Uterus (tissue), 4 donors: ENCODE results near the gene PIP5KL1. TPM values are rescaled to one million over a fixed set of nuclear protein-coding genes. Genes with fewer than 3 reads are reported as not detected.
A peak's percentile ranks its signal among the peaks of the same experiment; 100 is the strongest.

Source experiments
- DNase-seq, 2 donors: peaks; one replicate each; pipeline ENCODE4 v3.0.0-alpha.2; 2019 to 2020
- H3K27ac ChIP-seq, 2 donors: fragments of 200-600 bp; sonication (generic); 1 replicate in 1 of 2; 2 replicates in 1 of 2; pipeline ENCODE4 v1.5.1; 2016 to 2018
- H3K27me3 ChIP-seq, 2 donors: fragments of 200-600 bp; sonication (generic); one replicate each; pipeline ENCODE4 v1.5.1; 2018 to 2019; ENCODE audit warnings: control low read depth in 1 of 2
- H3K36me3 ChIP-seq, 2 donors: fragments of 200-600 bp; sonication (generic); one replicate each; pipeline ENCODE4 v1.5.1; 2019; ENCODE audit warnings: control low read depth in 1 of 2
- H3K4me1 ChIP-seq, 2 donors: fragments of 200-600 bp; sonication (generic); one replicate each; pipeline ENCODE4 v1.5.1; 2018 to 2019; ENCODE audit warnings: control low read depth in 1 of 2
- H3K4me3 ChIP-seq, 2 donors: fragments of 200-600 bp; sonication (generic); 1 replicate in 1 of 2; 2 replicates in 1 of 2; pipeline ENCODE4 v1.5.1; 2018 to 2019; ENCODE audit warnings: mild to moderate bottlenecking in 1 of 2
- H3K9me3 ChIP-seq, 2 donors: fragments of 200-600 bp; sonication (generic); one replicate each; pipeline ENCODE4 v1.5.1; 2019; ENCODE audit warnings: control low read depth in 1 of 2
- POLR2A ChIP-seq, 2 donors: fragments of 450-650 bp; IDR thresholded peaks; one replicate each; pipeline ENCODE4 v1.6.1; 2016; ENCODE audit warnings: antibody characterized with exemption in 2 of 2, mild to moderate bottlenecking in 1 of 2, moderate library complexity in 1 of 2
- intact Hi-C: fragments of 100-400 bp; cut with DNase I; formaldehyde crosslinking; loops from one replicate; pipeline ENCODE4 v1.15.1; 2023; ENCODE audit warnings: low total_unique reads
- total RNA-seq, 4 donors: library from RNA; depleted of rRNA in 3 of 4; stranded (reverse); fragments of >200 nt in 3 of 4; gene quantifications; one replicate each; pipeline versions ENCODE4 v1.1.0 to v1.2.4, GENCODE V29; 2014 to 2023
- TF ChIP-seq, protein P1 (sequence below), 4 experiments: fragments of 200-600 bp in 2 of 4; fragments of 450-650 bp in 2 of 4; sonication (generic) in 2 of 4; IDR thresholded peaks; one replicate each; pipeline ENCODE4 v1.5.1; 2016 to 2019; ENCODE audit warnings: antibody characterized with exemption in 4 of 4, mild to moderate bottlenecking in 2 of 4, moderate library complexity in 1 of 4
- donor health status: DM: yes; HTN: yes; CAD: no.

The PIP5KL1 gene
- total RNA-seq, 4 donors from 2014 or later, result 2.9 to 11.3 (median 3.2) TPM; not detected in 1

DNA sequence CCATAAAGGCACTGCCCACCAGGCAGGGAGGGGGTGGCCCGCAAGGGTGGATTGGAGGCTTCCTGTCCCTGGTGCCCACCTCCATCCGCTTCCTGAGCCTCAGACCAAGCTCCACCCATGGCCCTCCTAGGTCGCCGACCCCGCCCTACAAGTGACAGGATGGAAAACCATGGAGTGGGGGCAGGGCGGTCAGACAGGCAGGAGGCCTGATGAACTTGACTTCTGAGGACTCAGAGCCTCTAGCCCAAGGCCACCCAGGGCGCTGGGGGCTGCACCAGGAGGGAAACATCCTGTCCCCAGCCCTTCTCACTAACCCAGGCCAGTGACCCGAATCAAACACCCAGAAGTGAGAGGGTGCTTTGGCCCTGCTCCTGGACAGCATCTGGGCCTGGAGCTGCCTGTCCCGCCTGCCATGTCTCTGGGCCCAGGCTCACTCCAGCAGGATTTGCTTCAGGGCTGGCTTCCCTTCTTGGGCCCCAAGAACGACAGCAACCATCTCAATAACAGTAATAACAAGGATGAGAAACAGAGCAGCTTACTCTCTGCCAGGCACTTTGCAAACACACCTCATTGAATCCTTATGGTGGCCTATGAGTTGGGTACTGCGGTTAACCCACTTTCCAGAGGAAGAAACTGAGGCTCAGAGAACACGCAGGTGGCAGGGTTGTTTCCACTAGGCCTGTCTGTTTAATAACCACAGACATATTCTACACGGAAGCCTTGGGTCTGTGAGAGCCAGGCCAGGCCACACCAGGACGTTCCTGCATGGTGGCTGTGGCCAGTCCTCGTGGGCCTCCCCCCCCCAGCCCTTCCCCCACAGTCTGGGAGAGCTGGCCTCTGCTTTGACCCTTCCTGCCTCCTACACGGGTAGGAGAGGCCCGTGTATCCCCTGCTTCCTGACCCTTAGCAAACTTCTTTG, 26.8 kb downstream of the PIP5KL1 start:
- Histone ChIP-seq H3K27ac (peak overlapping the region; percentile 78 to 89), H3K9me3 (no peaks in the 10 kb centered on the region), H3K4me3 (no peak overlapping the region), H3K36me3 (no peaks in the 10 kb centered on the region), H3K27me3 (no peaks in the 10 kb centered on the region), H3K4me1 (peaks cover 0 to 28% of the 10 kb centered on the region in 2 donors)
- TF ChIP-seq POLR2A (IDR thresholded peaks at IDR 0.05), result no peak
- TF ChIP-seq, protein P1, sequence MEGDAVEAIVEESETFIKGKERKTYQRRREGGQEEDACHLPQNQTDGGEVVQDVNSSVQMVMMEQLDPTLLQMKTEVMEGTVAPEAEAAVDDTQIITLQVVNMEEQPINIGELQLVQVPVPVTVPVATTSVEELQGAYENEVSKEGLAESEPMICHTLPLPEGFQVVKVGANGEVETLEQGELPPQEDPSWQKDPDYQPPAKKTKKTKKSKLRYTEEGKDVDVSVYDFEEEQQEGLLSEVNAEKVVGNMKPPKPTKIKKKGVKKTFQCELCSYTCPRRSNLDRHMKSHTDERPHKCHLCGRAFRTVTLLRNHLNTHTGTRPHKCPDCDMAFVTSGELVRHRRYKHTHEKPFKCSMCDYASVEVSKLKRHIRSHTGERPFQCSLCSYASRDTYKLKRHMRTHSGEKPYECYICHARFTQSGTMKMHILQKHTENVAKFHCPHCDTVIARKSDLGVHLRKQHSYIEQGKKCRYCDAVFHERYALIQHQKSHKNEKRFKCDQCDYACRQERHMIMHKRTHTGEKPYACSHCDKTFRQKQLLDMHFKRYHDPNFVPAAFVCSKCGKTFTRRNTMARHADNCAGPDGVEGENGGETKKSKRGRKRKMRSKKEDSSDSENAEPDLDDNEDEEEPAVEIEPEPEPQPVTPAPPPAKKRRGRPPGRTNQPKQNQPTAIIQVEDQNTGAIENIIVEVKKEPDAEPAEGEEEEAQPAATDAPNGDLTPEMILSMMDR (IDR thresholded peaks at IDR 0.05), result no peak
- peak in 1 of 2 donors; percentile 78 for DNase-seq
- intact Hi-C loops, result no loop called here

- intact Hi-C loops, result no loop called here
- DNase-seq, result peak; percentile 67 to 84
- peak within 1 kb of the TSS; percentile 93 to 97 for H3K27ac ChIP-seq
- H3K27me3 ChIP-seq, result no peaks in the 10 kb centered on the region
- H3K4me3 ChIP-seq, result peak within 1 kb of the TSS; percentile 72 to 79
- H3K36me3 ChIP-seq, result no peaks in the 10 kb centered on the region
- H3K4me1 ChIP-seq, result peaks cover 0 to 33% of the 10 kb centered on the region in 2 donors
- TF ChIP-seq, protein P1 (IDR thresholded peaks at IDR 0.05), result peak in 2 of 4 experiments; percentile 18 to 25
- peak; percentile 77 to 83 for TF ChIP-seq POLR2A (IDR thresholded peaks at IDR 0.05)
- no peaks in the 10 kb centered on the region for H3K9me3 ChIP-seq
These were observed 31.2 kb downstream of the PIP5KL1 start, which contains the start of gene ST6GALNAC6 for GRCh38 chr9:127899128-127899943. Gene ST6GALNAC6 (minus strand): TSS chr9:127899603. CDS start chr9:127897981, 1,622 bp downstream.

DNA sequence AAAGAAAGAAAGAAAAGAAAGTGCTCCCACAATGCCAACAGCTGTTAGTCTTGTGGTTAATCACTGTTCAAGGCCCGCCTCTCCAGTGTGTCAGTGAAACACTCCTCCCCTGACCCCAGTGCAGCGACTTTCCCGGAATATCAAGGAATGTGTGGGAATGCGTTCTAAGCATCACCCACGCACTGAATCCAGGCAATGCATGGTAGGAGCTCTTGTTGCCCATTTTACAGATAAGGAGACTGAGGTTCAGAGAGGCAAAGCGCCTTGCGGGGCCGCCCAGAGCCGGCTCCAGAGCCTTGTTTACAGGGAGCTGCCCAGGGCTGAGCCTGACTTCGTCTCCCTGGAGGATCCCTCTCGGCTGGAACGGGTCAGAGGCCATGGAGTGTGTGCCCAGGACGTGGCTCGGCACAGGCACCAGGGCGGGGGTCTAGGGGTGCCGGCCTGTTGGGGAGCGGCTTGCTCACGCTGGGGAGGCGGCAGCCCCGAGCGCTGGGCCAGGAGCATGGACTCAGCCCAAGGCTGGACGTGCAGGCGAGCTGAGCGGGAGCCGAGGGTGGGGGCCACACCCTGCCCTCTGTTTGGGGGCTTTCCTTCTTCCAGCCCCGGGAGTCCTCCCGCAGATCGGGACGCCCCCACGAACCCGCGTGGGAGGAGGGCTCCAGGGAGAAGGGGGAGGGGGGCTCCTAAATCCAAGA, 32.0 kb downstream of the PIP5KL1 start:
- peak overlapping the region; percentile 72 to 79 for H3K4me3 ChIP-seq
- no peak for TF ChIP-seq POLR2A (IDR thresholded peaks at IDR 0.05)
- TF ChIP-seq, protein P1 (IDR thresholded peaks at IDR 0.05), result no peak
- no peaks in the 10 kb centered on the region for H3K36me3 ChIP-seq
- H3K9me3 ChIP-seq, result no peaks in the 10 kb centered on the region
- intact Hi-C loops, result no loop called here
- no peaks in the 10 kb centered on the region for H3K27me3 ChIP-seq
- DNase-seq, result peak; percentile 71 to 75
- peak overlapping the region; percentile 93 to 97 for H3K27ac ChIP-seq
- peaks cover 0 to 26% of the 10 kb centered on the region in 2 donors for H3K4me1 ChIP-seq

DNA sequence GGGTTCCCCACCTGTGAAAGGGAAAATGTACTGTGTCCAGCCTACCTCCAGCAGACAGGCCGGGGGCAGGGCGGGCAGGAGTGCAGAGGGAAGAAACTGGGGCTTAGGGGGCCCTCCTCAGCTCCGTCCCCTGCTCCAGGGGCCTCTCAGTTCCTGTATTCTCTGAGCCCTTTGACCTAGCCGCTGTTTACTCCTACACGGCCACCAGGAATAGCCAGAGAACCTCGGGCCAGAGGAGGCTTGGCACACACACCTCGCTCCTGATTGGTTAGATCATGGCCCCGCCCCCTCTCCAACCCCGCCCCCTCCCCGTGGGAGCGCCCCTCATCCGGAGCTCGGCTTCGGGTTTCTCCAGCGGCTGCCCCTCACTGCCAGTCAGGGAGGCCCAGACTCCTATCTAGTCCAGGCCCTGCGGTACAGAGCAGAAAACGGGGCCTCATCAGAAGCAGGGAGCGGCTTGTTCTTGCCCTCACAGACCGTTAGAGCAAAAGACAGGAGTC, 33.3 kb downstream of the PIP5KL1 start:
- peak overlapping the region; percentile 93 to 97 for H3K27ac ChIP-seq
- peak; percentile 91 to 94 for DNase-seq
- no peaks in the 10 kb centered on the region for H3K36me3 ChIP-seq
- peak; percentile 39 to 50 for TF ChIP-seq POLR2A (IDR thresholded peaks at IDR 0.05)
- TF ChIP-seq, protein P1 (IDR thresholded peaks at IDR 0.05), result peak in 1 of 4 experiments; percentile 11
- peak overlapping the region; percentile 72 to 79 for H3K4me3 ChIP-seq
- intact Hi-C loops, result no loop called here
- H3K4me1 ChIP-seq, result peaks cover 0 to 23% of the 10 kb centered on the region in 2 donors
- H3K9me3 ChIP-seq, result no peaks in the 10 kb centered on the region
- no peaks in the 10 kb centered on the region for H3K27me3 ChIP-seq
